Activated B cell treated with CpG ODN at 0.5 μM for 24 hours (primary cell): ENCODE results near the gene WDR5B. TPM values are rescaled to one million over a fixed set of nuclear protein-coding genes. Genes with fewer than 3 reads are reported as not detected.

Source experiments
- ATAC-seq: fragments of 200-7000 bp; cut with Tn5 transposase; one replicate; pipeline ENCODE4 v1.10.0; 2021; ENCODE audit warnings: low read depth, mild to moderate bottlenecking, moderate library complexity
- CTCF ChIA-PET: fragments of 350-600 bp; sonication (Branson Sonifier 250); formaldehyde crosslinking; loops from one replicate; lab custom pipeline; 2021; ENCODE audit warnings: antibody characterized with exemption; lab: Charles Lee
- POLR2A ChIA-PET: fragments of 350-600 bp; sonication (Branson Sonifier 250); formaldehyde crosslinking; loops from one replicate; lab custom pipeline; 2021; ENCODE audit warnings: antibody characterized with exemption; lab: Charles Lee
- DNase-seq: peaks from one replicate; pipeline ENCODE4 v3.0.0; 2022
- H3K27ac Mint-ChIP-seq: one replicate; pipeline ENCODE4 v1.8.0; 2020; ENCODE audit warnings: mixed read lengths
- H3K27me3 Mint-ChIP-seq: one replicate; pipeline ENCODE4 v1.8.0; 2021; ENCODE audit warnings: mixed read lengths
- H3K36me3 Mint-ChIP-seq: one replicate; pipeline ENCODE4 v1.8.0; 2021; ENCODE audit warnings: low read depth, mixed read lengths
- H3K4me1 Mint-ChIP-seq: one replicate; pipeline ENCODE4 v1.8.0; 2021; ENCODE audit warnings: mixed read lengths
- H3K4me3 Mint-ChIP-seq: one replicate; pipeline ENCODE4 v1.8.0; 2020; ENCODE audit warnings: mild to moderate bottlenecking, mixed read lengths
- H3K9me3 Mint-ChIP-seq: one replicate; pipeline ENCODE4 v1.8.0; 2020; ENCODE audit warnings: mixed read lengths
- CTCF ChIP-seq: fragments of 200-600 bp; IDR thresholded peaks from one replicate; pipeline ENCODE4 v1.8.0; 2022; ENCODE audit warnings: antibody characterized with exemption, mild to moderate bottlenecking
- intact Hi-C: fragments of 100-400 bp; cut with micrococcal nuclease; formaldehyde crosslinking; loops from one replicate; pipeline ENCODE4 v1.15.1; 2024
- total RNA-seq: library from RNA; stranded (reverse); gene quantifications from 2 replicates; pipeline ENCODE4 v1.2.3, GENCODE V29; 2022

WDR5B gene
- total RNA-seq, 1 donor from 2014 or later = 8.0 TPM

GRCh38 chr3:122443090-122443489, 27.2 kb upstream of the WDR5B start:
- Mint-ChIP-seq H3K4me3 (no peak overlapping the region), H3K27me3 (no peaks in the 10 kb centered on the region), H3K4me1 (peaks cover 12% of the 10 kb centered on the region), H3K9me3 (peaks cover 6% of the 10 kb centered on the region), H3K27ac (no peak overlapping the region), H3K36me3 (peaks cover 98% of the 10 kb centered on the region)
- CTCF ChIA-PET = no interaction called here
- intact Hi-C loops = no loop called here
- no peak for DNase-seq
- no peak for ATAC-seq
- TF ChIP-seq CTCF = no peak
- POLR2A ChIA-PET = no interaction called here

- intact Hi-C loops = no loop called here
- POLR2A ChIA-PET = interaction anchor here (1.6 kb wide), 1 partner anchor 20 kb away, joined by 4 read pairs; the partner anchor contains the start of gene WDR5B
- H3K36me3 Mint-ChIP-seq = peaks cover 86% of the 10 kb centered on the region
Observed at GRCh38 chr3:122435950-122436349, 20.1 kb upstream of the WDR5B start.

GRCh38 chr3:122430371-122430770, 14.5 kb upstream of the WDR5B start:
- no peak overlapping the region for H3K4me3 Mint-ChIP-seq
- no peaks in the 10 kb centered on the region for H3K4me1 Mint-ChIP-seq
- TF ChIP-seq CTCF = no peak
- H3K36me3 Mint-ChIP-seq = peaks cover 83% of the 10 kb centered on the region
- ChIA-PET CTCF (no interaction called here), POLR2A (no interaction called here)
- intact Hi-C loops = no loop called here
- no peak overlapping the region for H3K27ac Mint-ChIP-seq
- ATAC-seq (no peak), DNase-seq (no peak)
- peaks cover 4% of the 10 kb centered on the region for H3K9me3 Mint-ChIP-seq
- H3K27me3 Mint-ChIP-seq = no peaks in the 10 kb centered on the region

More at GRCh38 chr3:122435950-122436349, 20.1 kb upstream of the WDR5B start:
- no peak for DNase-seq
- ATAC-seq = no peak
- CTCF ChIA-PET = no interaction called here
- Mint-ChIP-seq H3K9me3 (peaks cover 3% of the 10 kb centered on the region), H3K27ac (no peak overlapping the region), H3K27me3 (no peaks in the 10 kb centered on the region), H3K4me1 (no peaks in the 10 kb centered on the region), H3K4me3 (no peak overlapping the region)
- no peak for TF ChIP-seq CTCF

GRCh38 chr3:122427857-122428471, 12.1 kb upstream of the WDR5B start:
- Mint-ChIP-seq H3K27me3 (no peaks in the 10 kb centered on the region), H3K36me3 (peaks cover 79% of the 10 kb centered on the region), H3K4me3 (no peak overlapping the region), H3K9me3 (peaks cover 4% of the 10 kb centered on the region), H3K4me1 (no peaks in the 10 kb centered on the region), H3K27ac (no peak overlapping the region)
- DNase-seq = no peak
- intact Hi-C loops = no loop called here
- no peak for ATAC-seq
- no peak for TF ChIP-seq CTCF
- CTCF ChIA-PET = no interaction called here
- POLR2A ChIA-PET = interaction anchor here (0.6 kb wide), 1 partner anchor 136 kb away, joined by 4 read pairs; the partner anchor contains the start of genes DTX3L and PARP9

GRCh38 chr3:122421836-122422235, 6.0 kb upstream of the WDR5B start:
- no peak for TF ChIP-seq CTCF
- intact Hi-C loops = no loop called here
- POLR2A ChIA-PET = no interaction called here
- DNase-seq (no peak), ATAC-seq (no peak)
- CTCF ChIA-PET = no interaction called here
- peaks cover 14% of the 10 kb centered on the region for H3K4me1 Mint-ChIP-seq
- H3K4me3 Mint-ChIP-seq = no peak overlapping the region
- H3K27me3 Mint-ChIP-seq = no peaks in the 10 kb centered on the region
- H3K9me3 Mint-ChIP-seq = no peaks in the 10 kb centered on the region
- H3K36me3 Mint-ChIP-seq = peaks cover 50% of the 10 kb centered on the region
- H3K27ac Mint-ChIP-seq = no peak overlapping the region
